Neural crest cell (in vitro differentiated cells): ENCODE data around the gene GPR141. TPM values are rescaled to one million over a fixed set of nuclear protein-coding genes. Genes with fewer than 3 reads are reported as not detected.

Experiments
- DNase-seq: peaks from one replicate; pipeline ENCODE4 v3.0.0; 2021; ENCODE audit warnings: low read depth, mixed read lengths, low spot score
- H3K27ac Mint-ChIP-seq: one replicate; pipeline ENCODE4 v1.8.0; 2021; ENCODE audit warnings: mild to moderate bottlenecking, mixed read lengths; ENCODE audit not compliant: unreplicated experiment
- H3K27me3 Mint-ChIP-seq: 2 replicates; pipeline ENCODE4 v1.8.0; 2021; ENCODE audit warnings: low read depth, mild to moderate bottlenecking, mixed read lengths
- H3K36me3 Mint-ChIP-seq: 2 replicates; pipeline ENCODE4 v1.8.0; 2021; ENCODE audit warnings: low read depth, mild to moderate bottlenecking, mixed read lengths
- H3K4me1 Mint-ChIP-seq: 2 replicates; pipeline ENCODE4 v1.8.0; 2021; ENCODE audit warnings: mixed read lengths
- H3K4me3 Mint-ChIP-seq: one replicate; pipeline ENCODE4 v1.8.0; 2021; ENCODE audit warnings: mild to moderate bottlenecking, mixed read lengths
- H3K9me3 Mint-ChIP-seq: 2 replicates; pipeline ENCODE4 v1.8.0; 2021; ENCODE audit warnings: mixed read lengths
- CTCF ChIP-seq: fragments of 200-600 bp; sonication (generic); conservative IDR thresholded peaks from 2 replicates; pipeline ENCODE4 v1.5.0; 2021; ENCODE audit warnings: antibody characterized with exemption, mild to moderate bottlenecking
- total RNA-seq: library from RNA; stranded (reverse); gene quantifications from 2 replicates; pipeline ENCODE4 v1.2.1, GENCODE V29; 2021

Gene GPR141
- total RNA-seq, 1 donor from 2014 or later: 0.26 TPM

GRCh38 chr7:37672926-37673325 lies 10.6 kb upstream of the GPR141 start:
- Mint-ChIP-seq H3K27me3 (no peaks in the 10 kb centered on the region), H3K4me3 (no peak overlapping the region), H3K9me3 (no peaks in the 10 kb centered on the region), H3K27ac (no peak overlapping the region), H3K4me1 (no peaks in the 10 kb centered on the region), H3K36me3 (no peaks in the 10 kb centered on the region)
- DNase-seq: no peak
- no peak for TF ChIP-seq CTCF

GRCh38 chr7:37673523-37673922 lies 10.0 kb upstream of the GPR141 start:
- H3K27ac Mint-ChIP-seq: no peak overlapping the region
- no peak for TF ChIP-seq CTCF

GRCh38 chr7:37674531-37674930 lies 9.0 kb upstream of the GPR141 start:
- no peak for TF ChIP-seq CTCF
- no peak overlapping the region for H3K27ac Mint-ChIP-seq
- H3K4me1 Mint-ChIP-seq: no peaks in the 10 kb centered on the region
- H3K4me3 Mint-ChIP-seq: no peak overlapping the region
- no peaks in the 10 kb centered on the region for H3K36me3 Mint-ChIP-seq
- H3K9me3 Mint-ChIP-seq: no peaks in the 10 kb centered on the region
- no peak for DNase-seq
- no peaks in the 10 kb centered on the region for H3K27me3 Mint-ChIP-seq

More at GRCh38 chr7:37673523-37673922, 10.0 kb upstream of the GPR141 start:
- Mint-ChIP-seq H3K4me3 (no peak overlapping the region), H3K9me3 (no peaks in the 10 kb centered on the region), H3K36me3 (no peaks in the 10 kb centered on the region), H3K4me1 (no peaks in the 10 kb centered on the region), H3K27me3 (no peaks in the 10 kb centered on the region)
- no peak for DNase-seq

- Mint-ChIP-seq H3K4me1 (no peaks in the 10 kb centered on the region), H3K36me3 (no peaks in the 10 kb centered on the region), H3K27ac (no peak overlapping the region), H3K9me3 (no peaks in the 10 kb centered on the region), H3K4me3 (no peak overlapping the region), H3K27me3 (no peaks in the 10 kb centered on the region)
- TF ChIP-seq CTCF: no peak
- no peak for DNase-seq
Measured at GRCh38 chr7:37675749-37676148, 7.8 kb upstream of the GPR141 start.

- no peak for TF ChIP-seq CTCF
- no peak for DNase-seq
- Mint-ChIP-seq H3K9me3 (no peaks in the 10 kb centered on the region), H3K4me3 (no peak overlapping the region), H3K4me1 (no peaks in the 10 kb centered on the region), H3K27ac (no peak overlapping the region), H3K27me3 (no peaks in the 10 kb centered on the region), H3K36me3 (no peaks in the 10 kb centered on the region)
Measured at GRCh38 chr7:37684927-37685326, 1.4 kb downstream of the GPR141 start.
